SIG-M5 (cell line): ENCODE data around the gene EVX2.

Experiments
- DNase-seq: peaks from one replicate; lab custom pipeline; 2025; lab: John Stamatoyannopoulos, UW

EVX2 gene

GRCh38 chr2:176096243-176096985 lies 12.7 kb upstream of the EVX2 start:
- DNase-seq: no peak

DNA sequence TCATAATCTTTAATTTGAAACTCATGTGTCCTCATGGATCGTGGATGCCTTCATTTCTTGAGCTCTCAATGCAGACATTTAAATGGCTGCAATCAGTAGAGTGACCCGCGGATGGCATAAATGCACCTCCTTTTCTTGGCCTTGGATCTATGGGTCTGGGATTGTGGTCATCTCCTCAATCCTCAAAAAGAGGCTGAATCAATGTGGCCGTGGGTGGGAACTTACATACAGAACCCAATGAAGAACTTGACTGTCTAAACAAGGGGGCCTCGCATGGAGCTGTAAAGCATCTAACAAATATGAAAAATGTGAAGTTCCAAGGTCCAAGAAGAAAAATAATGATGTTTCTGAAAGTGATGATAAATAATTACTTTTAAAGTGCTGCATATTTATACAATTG lies 11.7 kb upstream of the EVX2 start:
- DNase-seq: no peak

DNA sequence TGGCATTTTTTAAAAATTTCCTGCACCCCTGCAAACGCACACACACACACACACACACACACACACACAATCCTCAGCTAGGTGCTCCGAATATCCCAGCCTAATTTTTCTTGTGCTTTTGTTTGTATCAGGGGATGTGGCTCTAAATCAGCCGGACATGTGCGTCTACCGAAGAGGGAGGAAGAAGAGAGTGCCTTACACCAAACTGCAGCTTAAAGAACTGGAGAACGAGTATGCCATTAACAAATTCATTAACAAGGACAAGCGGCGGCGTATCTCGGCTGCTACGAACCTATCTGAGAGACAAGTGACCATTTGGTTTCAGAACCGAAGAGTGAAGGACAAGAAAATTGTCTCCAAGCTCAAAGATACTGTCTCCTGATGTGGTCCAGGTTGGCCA lies 10.6 kb upstream of the EVX2 start:
- no peak for DNase-seq

DNA sequence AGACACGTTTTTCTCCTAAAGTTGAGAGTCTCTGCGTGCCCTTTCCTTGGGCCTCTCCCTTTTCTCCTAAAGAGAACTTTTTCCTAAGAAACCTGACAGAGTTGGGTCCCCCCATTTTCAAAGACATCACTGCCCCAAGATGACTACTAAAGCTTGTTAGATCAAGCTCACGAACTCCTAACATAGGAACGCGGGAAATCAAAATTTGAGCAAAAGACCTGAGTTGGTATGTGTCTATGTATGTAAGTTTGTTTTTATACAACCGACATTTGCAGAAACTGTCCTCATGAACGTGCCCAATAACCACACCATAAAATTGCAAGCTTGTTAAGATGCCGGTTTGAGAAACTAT lies 10.1 kb upstream of the EVX2 start:
- no peak for DNase-seq

- DNase-seq: no peak
Measured at GRCh38 chr2:176093145-176093897, 9.6 kb upstream of the EVX2 start.

GRCh38 chr2:176092270-176093144 lies 8.7 kb upstream of the EVX2 start, which contains the start of gene HOXD13:
Gene HOXD13, plus strand, starts transcription at chr2:176092721. Its CDS starts 170 bp downstream, at chr2:176092891.
- DNase-seq: no peak

- DNase-seq: no peak
Measured at GRCh38 chr2:176091329-176092258, 7.8 kb upstream of the EVX2 start.

- no peak for DNase-seq
Measured at GRCh38 chr2:176090862-176091261, 7.1 kb upstream of the EVX2 start.

DNA sequence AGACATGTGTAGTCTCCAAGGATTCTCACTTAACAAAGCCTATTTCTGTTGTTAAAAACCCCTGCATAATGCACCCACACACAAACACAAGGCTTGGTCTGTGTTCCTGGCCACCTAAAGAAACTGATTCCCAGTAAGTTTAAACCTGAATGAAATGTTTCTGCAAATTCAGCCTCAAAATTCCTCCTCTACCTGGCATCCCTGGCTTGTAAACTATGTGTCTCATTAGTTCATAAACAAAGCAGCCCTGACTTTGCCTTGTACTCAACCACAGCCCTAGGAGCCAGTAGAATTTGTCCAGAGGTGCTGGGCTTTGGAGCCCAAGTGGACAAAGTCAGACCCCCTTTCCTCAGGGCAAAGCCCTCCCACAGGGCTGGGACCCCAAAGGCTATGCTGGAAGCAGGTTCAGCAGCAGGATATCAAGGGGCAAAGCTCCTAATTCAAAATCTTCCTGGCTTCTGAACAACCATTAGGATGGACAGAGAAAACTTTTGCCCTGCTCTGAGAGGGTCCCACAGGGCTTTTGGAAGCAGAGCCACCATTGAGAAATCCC lies 6.2 kb upstream of the EVX2 start:
- no peak for DNase-seq

GRCh38 chr2:176088937-176089842 lies 5.4 kb upstream of the EVX2 start:
- no peak for DNase-seq

DNA sequence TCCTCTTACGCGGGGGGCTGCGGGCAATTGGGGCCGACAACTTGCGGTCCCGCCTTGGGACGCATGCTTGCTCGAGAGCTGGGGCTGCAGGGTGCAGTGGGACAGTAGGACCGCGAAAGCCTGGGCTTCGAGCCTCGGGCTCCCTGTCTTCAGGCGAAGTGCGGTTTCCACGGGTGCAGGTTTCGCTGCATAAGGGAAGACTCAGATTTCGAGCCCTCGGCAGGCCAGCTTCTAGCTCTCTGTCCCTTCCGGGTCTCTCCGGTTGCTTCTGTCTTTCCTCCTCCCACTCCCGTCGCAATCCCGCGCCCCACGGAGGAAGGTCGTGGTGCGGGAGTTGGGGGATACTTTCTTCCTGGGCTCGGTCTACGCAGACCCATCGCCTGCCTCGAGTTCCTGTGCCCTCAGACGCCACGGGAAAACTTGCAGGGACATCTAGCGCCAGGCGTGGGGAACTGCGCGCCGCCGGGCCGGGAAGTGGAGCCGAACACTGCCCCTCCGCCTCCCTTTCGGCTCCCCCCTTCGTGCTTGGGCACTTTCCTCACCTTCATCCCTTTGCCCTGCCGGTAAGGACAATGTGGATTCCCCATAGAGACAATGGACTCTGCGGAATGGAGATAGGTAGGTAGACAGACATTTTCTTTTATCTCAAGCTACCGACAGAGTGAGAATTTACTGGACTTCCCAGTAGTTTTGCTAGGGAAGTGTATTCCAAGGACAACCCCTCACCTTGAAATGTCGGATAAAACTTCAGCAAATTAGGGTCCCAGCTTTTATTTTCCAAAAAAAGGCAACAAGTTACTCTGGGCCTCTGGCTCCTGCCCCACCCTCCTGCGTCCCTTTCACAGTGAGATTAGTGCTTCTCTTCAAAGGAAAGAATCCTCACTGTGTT lies 4.5 kb upstream of the EVX2 start:
- DNase-seq: no peak

DNA sequence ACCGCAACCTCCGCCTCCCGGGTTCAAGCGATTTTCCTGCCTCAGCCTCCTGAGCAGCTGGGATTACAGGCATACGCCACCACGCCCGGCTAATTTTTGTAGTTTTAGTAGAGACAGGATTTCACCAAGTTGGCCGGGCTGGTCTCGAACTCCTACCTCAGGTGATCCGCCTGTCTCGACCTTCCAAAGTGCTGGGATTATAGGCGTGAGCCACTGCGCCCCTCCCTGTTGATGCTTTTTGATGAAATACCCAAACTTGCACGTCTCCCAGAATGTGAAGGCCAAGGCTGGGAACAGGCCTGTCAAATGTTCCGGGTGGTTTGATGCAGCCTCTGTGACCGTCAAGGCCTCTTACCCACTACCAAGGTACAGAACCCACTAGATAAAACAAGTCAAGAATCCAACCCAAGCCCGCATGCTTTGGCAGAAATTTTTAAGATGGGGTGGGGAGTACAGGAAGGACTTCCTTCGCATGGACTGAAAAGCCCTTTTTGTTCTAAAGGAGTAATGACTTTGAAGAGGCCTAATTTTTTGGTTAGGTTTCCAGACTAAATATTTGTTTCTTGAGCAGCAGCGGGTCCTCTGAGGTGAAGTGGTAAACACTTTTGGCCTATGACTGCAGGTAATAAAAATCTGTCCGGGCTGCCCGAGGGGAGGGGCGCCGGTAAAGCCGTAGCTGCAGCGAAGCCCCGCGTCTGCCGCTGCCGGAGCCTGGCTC lies 3.7 kb upstream of the EVX2 start:
- no peak for DNase-seq

DNA sequence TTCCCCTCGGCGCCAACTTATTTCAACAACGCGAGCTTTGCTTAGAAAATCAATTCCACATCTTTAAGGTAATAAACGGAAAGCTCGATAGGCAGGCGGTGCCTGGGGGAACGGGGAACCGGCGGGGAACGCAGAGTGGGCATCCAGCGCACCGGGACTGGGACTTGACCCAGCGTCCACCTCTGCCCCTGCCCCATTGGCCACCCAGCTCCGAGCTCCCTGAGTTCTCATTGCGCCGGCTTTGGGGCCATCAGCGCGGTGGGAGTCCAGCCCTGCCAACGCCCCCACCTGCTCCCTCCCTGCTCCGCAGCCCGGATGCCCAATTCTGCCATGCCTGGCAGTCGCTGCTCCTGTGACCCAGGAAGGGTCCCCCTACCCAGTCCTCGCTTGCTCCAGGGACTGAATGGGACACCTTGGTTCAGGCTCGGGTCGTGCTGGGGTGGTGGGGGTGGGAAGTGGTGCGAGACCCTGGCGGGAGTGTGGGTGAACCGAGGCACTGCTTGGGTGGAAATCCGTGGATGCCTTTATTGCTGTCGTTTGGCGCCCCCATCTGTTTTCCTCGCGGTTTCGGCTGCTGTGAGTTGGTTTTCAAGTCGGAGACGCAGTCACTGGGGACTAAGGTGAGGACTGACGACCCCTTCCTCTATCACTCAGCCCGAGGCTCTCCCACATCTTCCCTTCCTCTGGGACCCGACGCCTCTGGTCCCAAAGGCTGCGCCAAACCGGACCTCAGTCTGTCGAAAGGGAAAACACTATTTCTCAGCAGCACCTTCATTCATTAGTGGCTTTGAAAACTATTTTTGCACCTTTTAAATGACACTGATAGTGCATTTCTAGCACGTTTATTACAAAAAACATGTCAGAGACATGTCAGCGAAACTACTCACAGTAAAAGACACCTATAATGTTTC lies 2.4 kb upstream of the EVX2 start:
- no peak for DNase-seq

GRCh38 chr2:176085120-176085788 lies 1.5 kb upstream of the EVX2 start:
- DNase-seq: no peak

- DNase-seq: no peak
Measured at GRCh38 chr2:176084611-176085119, 903 bp upstream of the EVX2 start.
